ENCODE data around the gene NCAPH2.

DNA sequence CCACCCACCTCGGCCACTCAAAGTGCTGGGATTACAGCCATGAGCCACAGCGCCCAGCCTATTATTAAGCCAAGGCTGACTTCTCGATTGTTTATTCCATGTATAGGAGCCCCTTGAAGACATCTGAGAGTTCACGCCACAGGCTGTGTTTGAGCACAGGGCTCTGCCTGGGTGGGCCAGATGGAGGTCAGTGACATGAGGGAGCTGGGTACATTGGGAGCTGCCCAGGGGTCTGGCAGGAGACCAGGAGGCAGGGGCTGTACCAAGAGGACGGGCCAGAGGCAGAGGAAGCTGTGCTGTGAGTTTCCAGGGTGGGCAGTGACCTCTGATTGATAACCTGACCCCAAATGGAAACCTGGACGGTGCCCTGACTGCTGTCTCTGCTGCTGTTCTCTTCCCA is 5.9 kb upstream of the NCAPH2 start:
- TF ChIP-seq POLR2AphosphoS5 (IDR thresholded peaks at IDR 0.05; ENCODE audit: borderline replicate concordance, low read depth, low read length) (no peak), EZH2 (IDR thresholded peaks at IDR 0.05) (no peak), FOXP2 (optimal IDR thresholded peaks at IDR 0.05; ENCODE audit: control extremely low read depth, extremely low read length, insufficient read depth) (no peak)

All from SK-N-MC (cell line).